ENCODE results near the gene F8. TPM values are rescaled to one million over a fixed set of nuclear protein-coding genes. Genes with fewer than 3 reads are reported as not detected.

F8 gene
- total and polyA plus RNA-seq, 2 of the 4 experiments (the other 2 are of a cell fraction) = 1.4 to 1.5 TPM

DNA sequence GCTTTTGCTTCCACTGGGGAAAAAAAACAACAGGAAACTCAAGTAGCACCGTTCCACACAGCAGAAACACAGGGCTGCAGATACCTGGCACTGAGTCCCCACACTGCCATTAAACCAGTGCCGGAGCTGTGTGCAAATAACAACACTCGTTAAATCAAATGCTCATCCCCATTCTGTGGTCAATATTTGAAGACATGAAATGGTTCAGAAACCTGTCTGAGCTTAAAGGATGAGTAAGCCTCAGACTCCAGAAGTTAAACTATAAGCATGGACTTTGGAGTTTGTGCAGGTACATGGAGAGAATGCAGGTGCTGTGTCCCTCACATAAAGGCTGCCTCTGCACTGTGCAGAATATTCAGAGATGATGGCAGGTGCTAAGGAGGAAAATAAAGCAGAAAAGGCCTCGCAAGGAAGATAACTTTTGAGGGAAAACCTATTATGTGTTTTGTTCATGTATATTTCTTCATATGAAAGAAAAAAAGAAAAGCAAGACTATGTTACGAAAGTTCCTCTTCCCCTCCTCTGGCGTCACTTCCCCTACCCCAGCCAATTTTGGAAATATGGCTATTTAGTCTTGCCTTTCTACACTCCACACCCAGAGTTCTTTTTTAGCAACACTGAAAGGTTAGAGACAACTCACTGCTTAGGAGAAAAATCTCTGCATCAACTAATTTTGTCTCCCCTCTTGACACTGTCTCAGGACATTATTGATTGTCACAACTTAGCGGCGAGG is 221.9 kb downstream of the F8 start:
- peak overlapping the region in 1 of 2 experiments; percentile 44; a peak in 1 of 4 replicates for H4K8ac ChIP-seq (ENCODE audit: low read depth in 2 of 2, low read length in 2 of 2)
- H4K5ac ChIP-seq (ENCODE audit: low read depth, low read length) = no peak overlapping the region
- CTCF ChIA-PET = no interaction called here
- peak overlapping the region; percentile 87 for H2BK5ac ChIP-seq (ENCODE audit: low read depth, low read length, poor library complexity, severe bottlenecking)
- intact Hi-C loops (cut with micrococcal nuclease) (loop anchor here (1.0 kb wide), 1 partner anchor 38 kb away; the partner anchor contains the start of gene DKC1), in situ Hi-C loops (cut with MboI; ENCODE audit: low sequenced_read_pairs) (no loop called here), dilution Hi-C loops (cut with HindIII; ENCODE audit: low sequenced_read_pairs, unreplicated experiment) (no loop called here)
- no peak overlapping the region for H2BK120ac ChIP-seq (ENCODE audit: low read depth, low read length)
- H3K23ac ChIP-seq (ENCODE audit: low read depth, low read length) = no peak overlapping the region
- no peak overlapping the region for H3K18ac ChIP-seq (ENCODE audit: low read depth, low read length)
- no peak overlapping the region for H2AK9ac ChIP-seq (replicated peaks; ENCODE audit: low read depth, low read length, poor library complexity)
- H4K20me1 ChIP-seq (ENCODE audit: insufficient read depth, low read length) = peaks cover 3% of the 10 kb centered on the region; the same call in 1 of the 2 replicates
- BruUV-seq (replicated peaks) = no TSS peak
- no peak overlapping the region for H2BK15ac ChIP-seq (ENCODE audit: low read depth, low read length)
- peak overlapping the region; percentile 31; the same call in 1 of the 2 replicates for H4K91ac ChIP-seq (ENCODE audit: insufficient read depth, low read depth, low read length)
- H3K27ac ChIP-seq (ENCODE audit: insufficient read depth, low read length) = no peak overlapping the region
- H2BK20ac ChIP-seq (ENCODE audit: low read depth, low read length) = no peak overlapping the region; the same call in 1 of the 2 replicates
- no peaks in the 10 kb centered on the region for H3K9me3 ChIP-seq (ENCODE audit: control insufficient read depth, insufficient read depth, low read length)
- H3K27me3 ChIP-seq (ENCODE audit: control insufficient read depth, insufficient read depth, low read length) = no peaks in the 10 kb centered on the region
- no peak overlapping the region for H2AK5ac ChIP-seq (ENCODE audit: low read depth, low read length)
- no peak overlapping the region for H3K56ac ChIP-seq (ENCODE audit: extremely low read depth, insufficient read depth, low read length)
- no CpG with 5 or more reads among the region's 8 CpGs for WGBS, 2 experiments (ENCODE audit: extremely low coverage in 2 of 2, insufficient read length in 1 of 2)
- ATAC-seq (ENCODE audit: low read depth) = no peak
- H3K9me1 ChIP-seq (ENCODE audit: insufficient read depth, low read length) = peaks cover 3% of the 10 kb centered on the region; the same call in 1 of the 2 replicates
- H3K14ac ChIP-seq (replicated peaks; ENCODE audit: low read depth, low read length) = no peak overlapping the region; the same call in 1 of the 2 replicates
- H3K4me3 ChIP-seq (ENCODE audit: insufficient read depth, low read depth, low read length) = no peak overlapping the region
- H3K4me1 ChIP-seq (ENCODE audit: control insufficient read depth, insufficient read depth, low read length) = peaks cover 16% of the 10 kb centered on the region
- H3K9ac ChIP-seq (ENCODE audit: low read depth, low read length) = no peak overlapping the region
- no peaks in the 10 kb centered on the region for H3K36me3 ChIP-seq (ENCODE audit: control insufficient read depth, insufficient read depth, low read length)
- POLR2A ChIA-PET (ENCODE audit: unreplicated experiment) = no interaction called here
- no peak for DNase-seq
- no peak overlapping the region for H3K4me2 ChIP-seq (ENCODE audit: low read depth, low read length)
- H3K79me1 ChIP-seq (ENCODE audit: low read depth in 1 of 2, low read length in 2 of 2) = peaks cover 23 to 36% of the 10 kb centered on the region in 2 experiments
- no peak overlapping the region for H2AFZ ChIP-seq (replicated peaks; ENCODE audit: low read length, poor library complexity)
- H3K4ac ChIP-seq (ENCODE audit: low read depth, low read length) = peak overlapping the region; percentile 21; the same call in 1 of the 2 replicates
- TF ChIP-seq, protein P1, sequence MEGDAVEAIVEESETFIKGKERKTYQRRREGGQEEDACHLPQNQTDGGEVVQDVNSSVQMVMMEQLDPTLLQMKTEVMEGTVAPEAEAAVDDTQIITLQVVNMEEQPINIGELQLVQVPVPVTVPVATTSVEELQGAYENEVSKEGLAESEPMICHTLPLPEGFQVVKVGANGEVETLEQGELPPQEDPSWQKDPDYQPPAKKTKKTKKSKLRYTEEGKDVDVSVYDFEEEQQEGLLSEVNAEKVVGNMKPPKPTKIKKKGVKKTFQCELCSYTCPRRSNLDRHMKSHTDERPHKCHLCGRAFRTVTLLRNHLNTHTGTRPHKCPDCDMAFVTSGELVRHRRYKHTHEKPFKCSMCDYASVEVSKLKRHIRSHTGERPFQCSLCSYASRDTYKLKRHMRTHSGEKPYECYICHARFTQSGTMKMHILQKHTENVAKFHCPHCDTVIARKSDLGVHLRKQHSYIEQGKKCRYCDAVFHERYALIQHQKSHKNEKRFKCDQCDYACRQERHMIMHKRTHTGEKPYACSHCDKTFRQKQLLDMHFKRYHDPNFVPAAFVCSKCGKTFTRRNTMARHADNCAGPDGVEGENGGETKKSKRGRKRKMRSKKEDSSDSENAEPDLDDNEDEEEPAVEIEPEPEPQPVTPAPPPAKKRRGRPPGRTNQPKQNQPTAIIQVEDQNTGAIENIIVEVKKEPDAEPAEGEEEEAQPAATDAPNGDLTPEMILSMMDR (conservative IDR thresholded peaks at IDR 0.05; ENCODE audit: low read depth, low read length) = no peak
- no peak for TF ChIP-seq NFE2L2 (IDR thresholded peaks at IDR 0.05; ENCODE audit: low read depth, low read length)
- TF ChIP-seq MAZ (IDR thresholded peaks at IDR 0.05; ENCODE audit: borderline replicate concordance, low read depth, low read length) = no peak
- no peak for TF ChIP-seq MXI1 (IDR thresholded peaks at IDR 0.05; ENCODE audit: borderline replicate concordance, low read depth, low read length)
- no peak for TF ChIP-seq CHD1 (IDR thresholded peaks at IDR 0.05; ENCODE audit: low read depth, low read length)
- TF ChIP-seq BHLHE40 (IDR thresholded peaks at IDR 0.05; ENCODE audit: low read depth, low read length) = no peak
- TF ChIP-seq CEBPB (IDR thresholded peaks at IDR 0.05; ENCODE audit: low read depth, low read length) = no peak
- TF ChIP-seq USF2 (IDR thresholded peaks at IDR 0.05; ENCODE audit: low read depth, low read length) = no peak
- TF ChIP-seq RAD21 (IDR thresholded peaks at IDR 0.05; ENCODE audit: low read length) = no peak
- TF ChIP-seq FOS (IDR thresholded peaks at IDR 0.05; ENCODE audit: low read depth, low read length) = no peak
- no peak for TF ChIP-seq RCOR1 (IDR thresholded peaks at IDR 0.05; ENCODE audit: insufficient replicate concordance, low read length)
- TF ChIP-seq MAFK (IDR thresholded peaks at IDR 0.05; ENCODE audit: low read depth, low read length) = no peak
- TF ChIP-seq RFX5 (IDR thresholded peaks at IDR 0.05; ENCODE audit: low read depth, low read length) = no peak
- TF ChIP-seq POLR2A (IDR thresholded peaks at IDR 0.05; ENCODE audit: low read depth, low read length) = no peak
- TF ChIP-seq, protein P2, sequence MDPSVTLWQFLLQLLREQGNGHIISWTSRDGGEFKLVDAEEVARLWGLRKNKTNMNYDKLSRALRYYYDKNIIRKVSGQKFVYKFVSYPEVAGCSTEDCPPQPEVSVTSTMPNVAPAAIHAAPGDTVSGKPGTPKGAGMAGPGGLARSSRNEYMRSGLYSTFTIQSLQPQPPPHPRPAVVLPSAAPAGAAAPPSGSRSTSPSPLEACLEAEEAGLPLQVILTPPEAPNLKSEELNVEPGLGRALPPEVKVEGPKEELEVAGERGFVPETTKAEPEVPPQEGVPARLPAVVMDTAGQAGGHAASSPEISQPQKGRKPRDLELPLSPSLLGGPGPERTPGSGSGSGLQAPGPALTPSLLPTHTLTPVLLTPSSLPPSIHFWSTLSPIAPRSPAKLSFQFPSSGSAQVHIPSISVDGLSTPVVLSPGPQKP (IDR thresholded peaks at IDR 0.05; ENCODE audit: borderline replicate concordance, low read depth, low read length) = no peak
